Fibroblast of pulmonary artery (primary cell): ENCODE measurements around the gene CAMSAP3.
A peak's percentile ranks its signal among the peaks of the same experiment; 100 is the strongest.

Source experiments
- DNase-seq: peaks from one replicate; pipeline ENCODE4 v3.0.0-alpha.2; 2010; ENCODE audit warnings: low read depth
- H3K4me3 ChIP-seq: replicated peaks from 2 replicates; pipeline ENCODE4 v1.5.1; 2011; ENCODE audit warnings: low read depth, mild to moderate bottlenecking, control low read depth, low read length, moderate library complexity
- CTCF ChIP-seq: IDR thresholded peaks from 2 replicates; pipeline ENCODE4 v1.5.1; 2011; ENCODE audit warnings: mild to moderate bottlenecking, control low read depth, low read length, inconsistent platforms; ENCODE audit errors: missing control alignments

The CAMSAP3 gene

DNA sequence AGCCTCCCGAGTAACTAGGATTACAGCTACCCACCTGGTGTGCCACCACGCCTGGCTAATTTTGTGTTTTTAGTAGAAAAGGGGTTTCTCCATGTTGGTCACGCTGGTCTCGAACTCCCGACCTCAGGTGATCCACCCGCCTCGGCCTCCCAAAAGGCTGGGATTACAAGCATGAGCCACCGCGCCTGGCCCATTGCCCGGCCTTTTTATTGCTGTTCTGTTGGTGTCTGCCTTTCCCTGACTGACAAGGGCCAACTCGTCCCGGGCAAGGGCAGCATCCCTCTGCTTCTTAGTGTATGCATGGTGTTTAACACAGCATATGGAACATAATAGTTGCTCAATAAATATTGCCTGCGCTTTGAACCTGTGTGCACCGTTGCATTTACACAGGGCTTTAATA, 67.0 kb downstream of the CAMSAP3 start:
- TF ChIP-seq CTCF: no peak
- DNase-seq: no peak
- no peak overlapping the region for H3K4me3 ChIP-seq

DNA sequence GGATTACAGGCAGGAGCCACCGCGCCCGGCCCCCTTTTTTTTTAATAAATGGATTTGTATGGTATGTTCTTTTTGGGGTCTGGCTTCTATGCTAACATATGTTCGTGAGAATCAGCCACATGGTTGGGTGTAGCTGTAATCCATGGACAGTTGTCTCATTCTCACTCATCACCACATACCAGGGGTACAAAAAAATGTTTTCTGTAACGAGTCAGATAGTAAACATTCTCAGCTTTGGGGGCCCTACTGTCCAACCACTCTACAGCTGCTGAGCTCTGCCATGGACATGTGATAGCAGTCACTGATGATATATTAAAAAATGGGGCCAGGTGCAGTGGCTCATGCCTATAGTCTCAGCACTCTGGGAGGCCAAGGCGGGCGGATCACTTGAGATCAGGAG, 68.0 kb downstream of the CAMSAP3 start:
- DNase-seq: no peak
- no peak for TF ChIP-seq CTCF
- no peak overlapping the region for H3K4me3 ChIP-seq

DNA sequence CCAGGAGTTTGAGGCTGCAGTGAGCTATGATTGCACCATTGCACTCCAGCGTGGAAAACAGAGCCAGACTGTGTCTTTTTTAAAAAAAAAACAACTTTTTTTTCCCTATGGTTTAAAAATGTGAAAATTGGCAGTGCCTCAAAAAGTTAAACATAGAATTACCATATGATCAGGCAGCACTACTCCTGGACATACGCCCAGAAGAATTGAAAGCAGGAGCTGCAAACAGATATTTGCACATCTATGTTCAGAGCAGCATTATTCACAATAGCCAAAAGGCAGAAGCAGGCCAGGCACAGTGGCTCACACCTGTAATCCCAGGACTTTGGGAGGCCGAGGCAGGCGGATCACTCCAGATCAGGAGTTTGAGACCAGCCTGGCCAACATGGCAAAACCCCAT, 69.4 kb downstream of the CAMSAP3 start:
- no peak overlapping the region for H3K4me3 ChIP-seq
- DNase-seq: peak; percentile 71
- TF ChIP-seq CTCF: no peak
